ENCODE data around the gene SCYGR1.
A peak's percentile ranks its signal among the peaks of the same experiment; 100 is the strongest.
"Not testable (repeated sequence)": the region's sequence is repeated elsewhere in the genome, so short reads cannot be mapped to it uniquely, and the experiment has no call there.

SCYGR1 gene

GRCh38 chr2:227402321-227402720 lies 14.6 kb upstream of the SCYGR1 start:
- no peak for FAIRE-seq

GRCh38 chr2:227401550-227401949 lies 13.8 kb upstream of the SCYGR1 start:
- no peak for FAIRE-seq

- no peak for FAIRE-seq
Observed at GRCh38 chr2:227398684-227399670, 11.2 kb upstream of the SCYGR1 start.

- no peak for FAIRE-seq
Observed at GRCh38 chr2:227397562-227397961, 9.8 kb upstream of the SCYGR1 start.

- no peak for FAIRE-seq
Observed at GRCh38 chr2:227395556-227395955, 7.8 kb upstream of the SCYGR1 start.

GRCh38 chr2:227394401-227394800 lies 6.7 kb upstream of the SCYGR1 start:
- no peak for FAIRE-seq

- no peak for FAIRE-seq
Observed at GRCh38 chr2:227390468-227391256, 2.9 kb upstream of the SCYGR1 start.

GRCh38 chr2:227389661-227390060 lies 1.9 kb upstream of the SCYGR1 start:
- peak; percentile 75 for FAIRE-seq

- no peak for FAIRE-seq
Observed at GRCh38 chr2:227389231-227389630, 1.5 kb upstream of the SCYGR1 start.

GRCh38 chr2:227388537-227389011 lies 825 bp upstream of the SCYGR1 start:
- FAIRE-seq: no peak

GRCh38 chr2:227386630-227387029 lies 1.1 kb downstream of the SCYGR1 start:
- no peak for FAIRE-seq

GRCh38 chr2:227383686-227384085 lies 4.1 kb downstream of the SCYGR1 start:
- no peak for FAIRE-seq

GRCh38 chr2:227382241-227382835 lies 5.4 kb downstream of the SCYGR1 start:
- FAIRE-seq: not testable (repeated sequence)

- no peak for FAIRE-seq
Observed at GRCh38 chr2:227379095-227379494, 8.7 kb downstream of the SCYGR1 start, which contains the start of gene TM4SF20. Gene TM4SF20, minus strand, starts transcription at chr2:227379306. Its CDS starts 38 bp downstream, at chr2:227379268.

GRCh38 chr2:227378371-227378782 lies 9.4 kb downstream of the SCYGR1 start:
- no peak for FAIRE-seq

- no peak for FAIRE-seq
Observed at GRCh38 chr2:227377467-227378351, 10.0 kb downstream of the SCYGR1 start.

GRCh38 chr2:227376656-227377396 lies 10.9 kb downstream of the SCYGR1 start:
- no peak for FAIRE-seq

GRCh38 chr2:227374158-227374557 lies 13.6 kb downstream of the SCYGR1 start:
- FAIRE-seq: no peak

GRCh38 chr2:227373389-227373788 lies 14.4 kb downstream of the SCYGR1 start:
- no peak for FAIRE-seq

GRCh38 chr2:227370791-227371312 lies 16.9 kb downstream of the SCYGR1 start:
- no peak for FAIRE-seq

- no peak for FAIRE-seq
Observed at GRCh38 chr2:227370092-227370491, 17.7 kb downstream of the SCYGR1 start.
